ENCODE results near the gene RAB35.

RAB35 gene

GRCh38 chr12:120130011-120130410 is 13.5 kb upstream of the RAB35 start:
- H3K27ac ChIP-seq (ENCODE audit: low read depth, low read length, poor library complexity, severe bottlenecking): no peak overlapping the region
- TF ChIP-seq EZH2 (IDR thresholded peaks at IDR 0.05; ENCODE audit: borderline replicate concordance, low read length) (no peak), CTCF (IDR thresholded peaks at IDR 0.05; ENCODE audit: low read length) (no peak)
- H3K9ac ChIP-seq (ENCODE audit: low read length): no peak overlapping the region
- no peaks in the 10 kb centered on the region for H3K9me2 ChIP-seq (ENCODE audit: low read depth, low read length)
- no peaks in the 10 kb centered on the region for H3K79me2 ChIP-seq (ENCODE audit: insufficient read depth, low read length)
- peaks cover 93% of the 10 kb centered on the region for H3K36me3 ChIP-seq (ENCODE audit: insufficient read depth, low read length)
- 0 out of 2 replicates have a peak, but pooled peaks cover 7% of the 10 kb centered on the region for H3F3A ChIP-seq (ENCODE audit: insufficient read depth, low read length)
- no peak overlapping the region for H3K4me2 ChIP-seq (ENCODE audit: low read length)
- no peaks in the 10 kb centered on the region for H4K20me1 ChIP-seq (ENCODE audit: insufficient read depth, low read length)
- no peaks in the 10 kb centered on the region for H3K27me3 ChIP-seq (ENCODE audit: insufficient read depth, low read length)
- H3K4me3 ChIP-seq (ENCODE audit: low read depth, low read length, poor library complexity, severe bottlenecking): no peak overlapping the region
- H2AFZ ChIP-seq (ENCODE audit: low read length): no peak overlapping the region
- H3K4me1 ChIP-seq (ENCODE audit: insufficient read depth, low read length, severe bottlenecking): peaks cover 35% of the 10 kb centered on the region
- no peaks in the 10 kb centered on the region for H3K9me3 ChIP-seq (ENCODE audit: low read length)

- no peaks in the 10 kb centered on the region for H3K79me2 ChIP-seq (ENCODE audit: insufficient read depth, low read length)
- TF ChIP-seq EZH2 (IDR thresholded peaks at IDR 0.05; ENCODE audit: borderline replicate concordance, low read length) (no peak), CTCF (IDR thresholded peaks at IDR 0.05; ENCODE audit: low read length) (no peak)
- H3K27ac ChIP-seq (ENCODE audit: low read depth, low read length, poor library complexity, severe bottlenecking): no peak overlapping the region
- H3K4me3 ChIP-seq (ENCODE audit: low read depth, low read length, poor library complexity, severe bottlenecking): no peak overlapping the region
- H2AFZ ChIP-seq (ENCODE audit: low read length): no peak overlapping the region
- H3K9me2 ChIP-seq (ENCODE audit: low read depth, low read length): no peaks in the 10 kb centered on the region
- H3K4me1 ChIP-seq (ENCODE audit: insufficient read depth, low read length, severe bottlenecking): peaks cover 28% of the 10 kb centered on the region
- H3F3A ChIP-seq (ENCODE audit: insufficient read depth, low read length): 0 out of 2 replicates have a peak, but pooled peaks cover 7% of the 10 kb centered on the region
- H3K9me3 ChIP-seq (ENCODE audit: low read length): no peaks in the 10 kb centered on the region
- no peaks in the 10 kb centered on the region for H3K27me3 ChIP-seq (ENCODE audit: insufficient read depth, low read length)
- peaks cover 64% of the 10 kb centered on the region for H3K36me3 ChIP-seq (ENCODE audit: insufficient read depth, low read length)
- H4K20me1 ChIP-seq (ENCODE audit: insufficient read depth, low read length): no peaks in the 10 kb centered on the region
- no peak overlapping the region for H3K9ac ChIP-seq (ENCODE audit: low read length)
- no peak overlapping the region for H3K4me2 ChIP-seq (ENCODE audit: low read length)
Observed at GRCh38 chr12:120126635-120127005, 10.1 kb upstream of the RAB35 start.

- Histone ChIP-seq H3K9ac (ENCODE audit: low read length) (no peak overlapping the region), H3K27me3 (ENCODE audit: insufficient read depth, low read length) (no peaks in the 10 kb centered on the region), H3K79me2 (ENCODE audit: insufficient read depth, low read length) (no peaks in the 10 kb centered on the region), H2AFZ (ENCODE audit: low read length) (no peak overlapping the region), H3K9me2 (ENCODE audit: low read depth, low read length) (no peaks in the 10 kb centered on the region), H3K4me2 (ENCODE audit: low read length) (no peak overlapping the region), H3K4me1 (ENCODE audit: insufficient read depth, low read length, severe bottlenecking) (peaks cover 31% of the 10 kb centered on the region), H3K27ac (ENCODE audit: low read depth, low read length, poor library complexity, severe bottlenecking) (peak overlapping the region; percentile 26), H3F3A (ENCODE audit: insufficient read depth, low read length) (0 out of 2 replicates have a peak, but pooled peaks cover 7% of the 10 kb centered on the region), H4K20me1 (ENCODE audit: insufficient read depth, low read length) (no peaks in the 10 kb centered on the region), H3K4me3 (ENCODE audit: low read depth, low read length, poor library complexity, severe bottlenecking) (no peak overlapping the region), H3K9me3 (ENCODE audit: low read length) (no peaks in the 10 kb centered on the region), H3K36me3 (ENCODE audit: insufficient read depth, low read length) (peaks cover 58% of the 10 kb centered on the region)
- no peak for TF ChIP-seq CTCF (IDR thresholded peaks at IDR 0.05; ENCODE audit: low read length)
- no peak for TF ChIP-seq EZH2 (IDR thresholded peaks at IDR 0.05; ENCODE audit: borderline replicate concordance, low read length)
Observed at GRCh38 chr12:120125792-120126634, 9.5 kb upstream of the RAB35 start.

Measured in OCI-LY1 (cell line).